AG04450 (cell line): ENCODE results near the gene KCNIP4. TPM values are rescaled to one million over a fixed set of nuclear protein-coding genes. Genes with fewer than 3 reads are reported as not detected.

Source experiments
- CTCF ChIA-PET: fragments of 300-600, 350-600 bp; formaldehyde crosslinking; extraction: SDS; loops from one replicate; lab custom pipeline; 2022; ENCODE audit warnings: antibody characterized with exemption, inconsistent platforms; lab: Charles Lee
- POLR2A ChIA-PET: fragments of 350-600 bp; formaldehyde crosslinking; extraction: SDS; loops from one replicate; lab custom pipeline; 2021; ENCODE audit warnings: antibody characterized with exemption, inconsistent platforms; lab: Yijun Ruan, JAX
- DNase-seq: peaks from one replicate; pipeline ENCODE4 v3.0.0-alpha.2; 2011; ENCODE audit warnings: low read depth, low spot score
- H3K27ac ChIP-seq: one replicate; pipeline ENCODE4 v1.5.1; 2012; ENCODE audit warnings: low read depth, low read length, control low read depth
- H3K27me3 ChIP-seq: one replicate; pipeline ENCODE4 v1.6.0; 2012; ENCODE audit warnings: low read length; ENCODE audit not compliant: control insufficient read depth, insufficient read depth
- H3K4me3 ChIP-seq: 2 replicates; pipeline ENCODE4 v1.5.1; 2011; ENCODE audit warnings: mild to moderate bottlenecking, low read depth, low read length, control low read depth
- H3K9me3 ChIP-seq: 2 replicates; pipeline ENCODE4 v1.5.1; 2012; ENCODE audit warnings: low read length; ENCODE audit not compliant: control insufficient read depth, insufficient read depth
- CTCF ChIP-seq: IDR thresholded peaks from 2 replicates; pipeline ENCODE4 v1.5.1; 2011; ENCODE audit warnings: low read depth, low read length, control low read depth, inconsistent platforms
- polyA plus RNA-seq: library from polyadenylated mRNA; depleted of rRNA; stranded (reverse); fragments of >200 nt; gene quantifications from 2 replicates; pipeline ENCODE4 v1.2.3, GENCODE V29; 2011

Gene KCNIP4
- polyA plus RNA-seq, 1 experiment, result not detected

GRCh38 chr4:20889901-20890300 lies 1058.7 kb downstream of the KCNIP4 start:
- Histone ChIP-seq H3K9me3 (no peaks in the 10 kb centered on the region), H3K27ac (no peak overlapping the region), H3K27me3 (no peaks in the 10 kb centered on the region), H3K4me3 (no peak overlapping the region)
- ChIA-PET CTCF (no interaction called here), POLR2A (no interaction called here)
- no peak for DNase-seq
- no peak for TF ChIP-seq CTCF

DNA sequence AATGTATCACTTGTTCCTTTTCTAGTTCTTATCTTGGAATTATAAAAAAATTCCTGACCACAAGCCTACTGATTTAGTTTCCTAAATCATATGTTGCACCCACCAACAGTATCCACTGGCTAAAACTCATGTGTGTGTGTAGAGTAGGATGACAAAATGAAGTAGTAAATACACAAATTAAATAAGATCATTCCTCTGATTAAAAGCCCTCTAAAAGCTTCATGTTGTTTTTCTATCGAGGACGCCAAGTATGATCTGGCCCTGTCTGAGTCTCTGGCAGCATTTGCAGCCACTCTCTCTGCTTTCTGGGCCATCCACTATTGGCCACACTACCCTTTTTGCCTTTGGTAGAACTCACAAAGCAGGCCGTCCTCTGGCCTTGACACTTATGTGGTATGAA lies 1064.9 kb downstream of the KCNIP4 start:
- ChIA-PET CTCF (no interaction called here), POLR2A (no interaction called here)
- DNase-seq, result no peak
- Histone ChIP-seq H3K9me3 (no peaks in the 10 kb centered on the region), H3K27ac (no peak overlapping the region), H3K4me3 (no peak overlapping the region), H3K27me3 (no peaks in the 10 kb centered on the region)
- TF ChIP-seq CTCF, result no peak

DNA sequence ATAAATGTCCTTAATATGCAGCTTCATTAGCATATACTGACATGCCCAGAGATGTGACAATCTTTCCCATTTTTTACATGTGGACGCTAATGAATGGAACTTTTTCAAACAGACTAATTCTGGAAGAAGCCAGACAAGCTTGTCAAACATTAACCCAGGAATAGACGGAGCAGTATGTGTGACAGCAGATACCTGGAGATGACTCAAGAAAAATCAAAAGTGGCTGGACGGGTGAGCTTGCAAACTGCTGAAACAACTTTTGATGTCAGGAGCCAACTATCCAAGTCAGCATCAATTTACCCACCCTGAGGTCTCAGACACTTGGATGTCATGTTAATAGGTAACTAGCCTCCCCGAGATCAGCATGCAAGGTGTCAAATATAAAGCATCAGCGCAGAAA lies 1065.3 kb downstream of the KCNIP4 start:
- no peak for DNase-seq
- CTCF ChIA-PET, result no interaction called here
- TF ChIP-seq CTCF, result no peak
- no peaks in the 10 kb centered on the region for H3K27me3 ChIP-seq
- POLR2A ChIA-PET, result no interaction called here
- H3K9me3 ChIP-seq, result no peaks in the 10 kb centered on the region
- no peak overlapping the region for H3K4me3 ChIP-seq
- H3K27ac ChIP-seq, result no peak overlapping the region

DNA sequence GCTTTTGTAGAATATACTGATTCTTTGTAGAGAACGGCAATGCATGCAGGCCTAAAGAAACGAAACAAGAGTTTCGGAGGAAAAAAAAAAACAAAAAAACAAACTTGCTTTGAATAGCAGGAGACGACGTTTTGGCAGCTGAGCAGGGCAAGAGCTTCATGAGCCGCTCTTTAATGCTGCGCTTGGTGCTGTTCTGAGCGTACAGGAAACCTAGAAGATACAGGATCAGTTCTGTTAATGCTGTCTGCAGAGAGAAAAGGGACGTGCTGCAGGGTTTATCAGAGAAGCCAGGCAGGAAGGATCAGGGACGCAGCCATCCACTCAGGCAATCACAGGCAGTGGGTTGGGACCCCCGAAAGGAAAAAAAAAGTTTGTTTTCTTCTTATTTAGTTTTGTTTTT lies 1066.1 kb downstream of the KCNIP4 start:
- H3K9me3 ChIP-seq, result no peaks in the 10 kb centered on the region
- H3K27ac ChIP-seq, result no peak overlapping the region
- TF ChIP-seq CTCF, result no peak
- ChIA-PET CTCF (no interaction called here), POLR2A (no interaction called here)
- DNase-seq, result no peak
- no peaks in the 10 kb centered on the region for H3K27me3 ChIP-seq
- no peak overlapping the region for H3K4me3 ChIP-seq

DNA sequence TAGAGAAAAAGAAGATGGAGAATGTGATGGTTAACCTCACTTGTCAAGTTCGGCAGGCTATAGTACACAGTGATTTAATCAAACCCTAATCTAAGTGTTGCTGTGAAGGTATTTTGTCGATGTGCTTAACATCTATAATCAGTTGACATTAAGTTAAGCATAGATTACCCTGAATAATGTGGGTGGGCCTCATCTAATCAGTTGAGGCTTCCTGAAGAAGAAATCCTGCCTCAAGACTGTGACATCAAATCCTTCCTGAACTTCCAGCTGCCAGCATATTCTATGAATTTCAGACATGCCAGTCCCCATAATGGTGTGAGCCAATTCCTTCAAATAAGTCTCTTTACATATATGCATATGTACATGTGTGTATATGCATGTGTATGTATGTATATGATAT lies 1066.9 kb downstream of the KCNIP4 start:
- ChIA-PET POLR2A (no interaction called here), CTCF (no interaction called here)
- Histone ChIP-seq H3K4me3 (no peak overlapping the region), H3K9me3 (no peaks in the 10 kb centered on the region), H3K27ac (no peak overlapping the region), H3K27me3 (no peaks in the 10 kb centered on the region)
- no peak for TF ChIP-seq CTCF
- no peak for DNase-seq
